Lower lobe of right lung (tissue), 2 donors: ENCODE results near the gene SPATA16. TPM values are rescaled to one million over a fixed set of nuclear protein-coding genes. Genes with fewer than 3 reads are reported as not detected.
"Not testable (repeated sequence)": the region's sequence is repeated elsewhere in the genome, so short reads cannot be mapped to it uniquely, and the experiment has no call there.

ENCODE experiments used
- ATAC-seq, 2 donors: fragments of 200-7000 bp; cut with Tn5 transposase; one replicate each; pipeline ENCODE4 v1.9.1; 2020 to 2022; ENCODE audit warnings: mild to moderate bottlenecking in 2 of 2, moderate library complexity in 2 of 2
- DNase-seq: peaks from one replicate; pipeline ENCODE4 v3.0.0-alpha.2; 2020
- H3K27ac ChIP-seq: fragments of 200-600 bp; one replicate; pipeline ENCODE4 v1.8.0; 2022
- H3K27me3 ChIP-seq: fragments of 200-600 bp; one replicate; pipeline ENCODE4 v1.8.0; 2022; ENCODE audit warnings: low read depth
- H3K36me3 ChIP-seq: fragments of 200-600 bp; one replicate; pipeline ENCODE4 v1.8.0; 2022; ENCODE audit warnings: mild to moderate bottlenecking
- H3K4me1 ChIP-seq: fragments of 200-600 bp; one replicate; pipeline ENCODE4 v1.8.0; 2022
- H3K4me3 ChIP-seq: fragments of 200-600 bp; one replicate; pipeline ENCODE4 v1.8.0; 2022; ENCODE audit warnings: mild to moderate bottlenecking
- H3K9me3 ChIP-seq: fragments of 200-600 bp; one replicate; pipeline ENCODE4 v1.8.0; 2022
- CTCF ChIP-seq: fragments of 200-600 bp; IDR thresholded peaks from one replicate; pipeline ENCODE4 v1.8.0; 2022; ENCODE audit warnings: antibody characterized with exemption, mild to moderate bottlenecking
- intact Hi-C: fragments of 100-400 bp; cut with DNase I; formaldehyde crosslinking; loops from one replicate; pipeline ENCODE4 v1.11.0; 2022
- total RNA-seq: library from RNA; stranded (reverse); fragmentation: NEBNext Ultra II Directional; extraction: Animal tissue kit (Norgen Biotek cat#: 25700); gene quantifications from one replicate; pipeline ENCODE4 v1.2.1, GENCODE V29; 2021
- donor health status: DM: no; HTN: yes; CAD: no; lungs with severe emphysema.

Gene SPATA16
- total RNA-seq, 1 donor from 2014 or later = not detected

GRCh38 chr3:172882563-172882962 lies 258.5 kb downstream of the SPATA16 start:
- Histone ChIP-seq H3K4me1 (no peaks in the 10 kb centered on the region), H3K27ac (no peak overlapping the region), H3K27me3 (no peaks in the 10 kb centered on the region), H3K9me3 (no peaks in the 10 kb centered on the region), H3K36me3 (no peaks in the 10 kb centered on the region), H3K4me3 (no peak overlapping the region)
- intact Hi-C loops = no loop called here
- no peak for ATAC-seq
- no peak for TF ChIP-seq CTCF
- DNase-seq = no peak

- H3K27ac ChIP-seq, DNase-seq, H3K9me3 ChIP-seq, H3K27me3 ChIP-seq, H3K4me3 ChIP-seq, H3K36me3 ChIP-seq, H3K4me1 ChIP-seq, intact Hi-C loops, ATAC-seq: not testable (repeated sequence)
Observed at GRCh38 chr3:172879381-172879780, 261.7 kb downstream of the SPATA16 start.

- Histone ChIP-seq H3K36me3 (no peaks in the 10 kb centered on the region), H3K27ac (no peak overlapping the region), H3K4me1 (no peaks in the 10 kb centered on the region), H3K9me3 (no peaks in the 10 kb centered on the region), H3K27me3 (no peaks in the 10 kb centered on the region), H3K4me3 (no peak overlapping the region)
- DNase-seq = no peak
- TF ChIP-seq CTCF = no peak
- peak; percentile 76 to 79 for ATAC-seq
- intact Hi-C loops = no loop called here
Observed at GRCh38 chr3:172877011-172877410, 264.0 kb downstream of the SPATA16 start.

- no peak overlapping the region for H3K4me3 ChIP-seq
- TF ChIP-seq CTCF = no peak
- H3K4me1 ChIP-seq = no peaks in the 10 kb centered on the region
- H3K9me3 ChIP-seq = no peaks in the 10 kb centered on the region
- H3K27me3 ChIP-seq = no peaks in the 10 kb centered on the region
- intact Hi-C loops = no loop called here
- no peak overlapping the region for H3K27ac ChIP-seq
- ATAC-seq = no peak
- no peaks in the 10 kb centered on the region for H3K36me3 ChIP-seq
- DNase-seq = no peak
Observed at GRCh38 chr3:172876297-172876696, 264.7 kb downstream of the SPATA16 start.

- H3K4me1 ChIP-seq = no peaks in the 10 kb centered on the region
- H3K4me3 ChIP-seq = no peak overlapping the region
- H3K9me3 ChIP-seq = no peaks in the 10 kb centered on the region
- DNase-seq (no peak), ATAC-seq (no peak)
- no peak overlapping the region for H3K27ac ChIP-seq
- intact Hi-C loops = no loop called here
- H3K36me3 ChIP-seq = no peaks in the 10 kb centered on the region
- no peaks in the 10 kb centered on the region for H3K27me3 ChIP-seq
- TF ChIP-seq CTCF = no peak
Observed at GRCh38 chr3:172875039-172875438, 266.0 kb downstream of the SPATA16 start.

- no peak for DNase-seq
- Histone ChIP-seq H3K4me3 (no peak overlapping the region), H3K4me1 (no peaks in the 10 kb centered on the region), H3K27ac (no peak overlapping the region), H3K27me3 (no peaks in the 10 kb centered on the region), H3K36me3 (no peaks in the 10 kb centered on the region), H3K9me3 (no peaks in the 10 kb centered on the region)
- intact Hi-C loops = no loop called here
- no peak for ATAC-seq
- no peak for TF ChIP-seq CTCF
Observed at GRCh38 chr3:172869784-172870518, 271.1 kb downstream of the SPATA16 start.
